ENCODE results near the gene FHOD3. TPM values are rescaled to one million over a fixed set of nuclear protein-coding genes. Genes with fewer than 3 reads are reported as not detected.
"Not testable (repeated sequence)": the region's sequence is repeated elsewhere in the genome, so short reads cannot be mapped to it uniquely, and the experiment has no call there.

The FHOD3 gene
- total RNA-seq, 1 donor from 2014 or later: not detected

GRCh38 chr18:36551274-36551673 lies 253.8 kb downstream of the FHOD3 start:
- H3K4me1 Mint-ChIP-seq (ENCODE audit: low read depth); H3K36me3 Mint-ChIP-seq (ENCODE audit: low read depth); H3K4me3 Mint-ChIP-seq; H3K27me3 Mint-ChIP-seq (ENCODE audit: insufficient read depth); H3K9me3 Mint-ChIP-seq; intact Hi-C loops (cut with micrococcal nuclease); H3K27ac Mint-ChIP-seq; DNase-seq (ENCODE audit: low spot score): not testable (repeated sequence)

GRCh38 chr18:36558234-36558633 lies 260.7 kb downstream of the FHOD3 start:
- intact Hi-C loops (cut with micrococcal nuclease): no loop called here
- H3K36me3 Mint-ChIP-seq (ENCODE audit: low read depth): no peaks in the 10 kb centered on the region
- H3K4me1 Mint-ChIP-seq (ENCODE audit: low read depth): no peaks in the 10 kb centered on the region
- H3K9me3 Mint-ChIP-seq: no peaks in the 10 kb centered on the region
- H3K27ac Mint-ChIP-seq: no peak overlapping the region
- DNase-seq (ENCODE audit: low spot score): no peak
- H3K27me3 Mint-ChIP-seq (ENCODE audit: insufficient read depth): no peaks in the 10 kb centered on the region
- H3K4me3 Mint-ChIP-seq: no peak overlapping the region

- H3K4me3 Mint-ChIP-seq: no peak overlapping the region
- no peaks in the 10 kb centered on the region for H3K36me3 Mint-ChIP-seq (ENCODE audit: low read depth)
- H3K27me3 Mint-ChIP-seq (ENCODE audit: insufficient read depth): no peaks in the 10 kb centered on the region
- H3K27ac Mint-ChIP-seq: no peak overlapping the region
- no peaks in the 10 kb centered on the region for H3K4me1 Mint-ChIP-seq (ENCODE audit: low read depth)
- intact Hi-C loops (cut with micrococcal nuclease): no loop called here
- no peaks in the 10 kb centered on the region for H3K9me3 Mint-ChIP-seq
- no peak for DNase-seq (ENCODE audit: low spot score)
Measured at GRCh38 chr18:36559149-36559857, 261.8 kb downstream of the FHOD3 start.

GRCh38 chr18:36560187-36560586 lies 262.7 kb downstream of the FHOD3 start:
- Mint-ChIP-seq H3K36me3 (ENCODE audit: low read depth) (no peaks in the 10 kb centered on the region), H3K9me3 (no peaks in the 10 kb centered on the region), H3K27me3 (ENCODE audit: insufficient read depth) (no peaks in the 10 kb centered on the region), H3K4me1 (ENCODE audit: low read depth) (no peaks in the 10 kb centered on the region), H3K4me3 (no peak overlapping the region), H3K27ac (no peak overlapping the region)
- intact Hi-C loops (cut with micrococcal nuclease): no loop called here
- no peak for DNase-seq (ENCODE audit: low spot score)

GRCh38 chr18:36561046-36561445 lies 263.5 kb downstream of the FHOD3 start:
- no peak overlapping the region for H3K4me3 Mint-ChIP-seq

GRCh38 chr18:36564841-36565240 lies 267.3 kb downstream of the FHOD3 start:
- intact Hi-C loops (cut with micrococcal nuclease): no loop called here
- no peak for DNase-seq (ENCODE audit: low spot score)
- no peaks in the 10 kb centered on the region for H3K36me3 Mint-ChIP-seq (ENCODE audit: low read depth)
- no peak overlapping the region for H3K27ac Mint-ChIP-seq
- no peaks in the 10 kb centered on the region for H3K9me3 Mint-ChIP-seq
- peaks cover 3% of the 10 kb centered on the region for H3K27me3 Mint-ChIP-seq (ENCODE audit: insufficient read depth)
- no peaks in the 10 kb centered on the region for H3K4me1 Mint-ChIP-seq (ENCODE audit: low read depth)
- H3K4me3 Mint-ChIP-seq: no peak overlapping the region

More at GRCh38 chr18:36561046-36561445, 263.5 kb downstream of the FHOD3 start:
- Mint-ChIP-seq H3K27ac (no peak overlapping the region), H3K9me3 (no peaks in the 10 kb centered on the region), H3K36me3 (ENCODE audit: low read depth) (no peaks in the 10 kb centered on the region), H3K27me3 (ENCODE audit: insufficient read depth) (no peaks in the 10 kb centered on the region), H3K4me1 (ENCODE audit: low read depth) (no peaks in the 10 kb centered on the region)
- no peak for DNase-seq (ENCODE audit: low spot score)
- intact Hi-C loops (cut with micrococcal nuclease): no loop called here

- H3K27me3 Mint-ChIP-seq (ENCODE audit: insufficient read depth): peaks cover 12% of the 10 kb centered on the region
- no peaks in the 10 kb centered on the region for H3K9me3 Mint-ChIP-seq
- intact Hi-C loops (cut with micrococcal nuclease): no loop called here
- H3K36me3 Mint-ChIP-seq (ENCODE audit: low read depth): no peaks in the 10 kb centered on the region
- no peak overlapping the region for H3K27ac Mint-ChIP-seq
- no peak overlapping the region for H3K4me3 Mint-ChIP-seq
- no peaks in the 10 kb centered on the region for H3K4me1 Mint-ChIP-seq (ENCODE audit: low read depth)
- DNase-seq (ENCODE audit: low spot score): no peak
Measured at GRCh38 chr18:36567800-36568199, 270.3 kb downstream of the FHOD3 start.

GRCh38 chr18:36568487-36568886 lies 271.0 kb downstream of the FHOD3 start:
- intact Hi-C loops (cut with micrococcal nuclease): no loop called here
- no peaks in the 10 kb centered on the region for H3K4me1 Mint-ChIP-seq (ENCODE audit: low read depth)
- H3K27me3 Mint-ChIP-seq (ENCODE audit: insufficient read depth): peaks cover 17% of the 10 kb centered on the region
- no peaks in the 10 kb centered on the region for H3K36me3 Mint-ChIP-seq (ENCODE audit: low read depth)
- no peak overlapping the region for H3K4me3 Mint-ChIP-seq
- H3K27ac Mint-ChIP-seq: no peak overlapping the region
- no peaks in the 10 kb centered on the region for H3K9me3 Mint-ChIP-seq
- DNase-seq (ENCODE audit: low spot score): no peak

- H3K36me3 Mint-ChIP-seq (ENCODE audit: low read depth): no peaks in the 10 kb centered on the region
- intact Hi-C loops (cut with micrococcal nuclease): loop anchor here (1.0 to 10.0 kb wide), 2 partner anchors 555 to 817 kb away; no protein-coding TSS in a partner anchor
- no peak for DNase-seq (ENCODE audit: low spot score)
- no peaks in the 10 kb centered on the region for H3K4me1 Mint-ChIP-seq (ENCODE audit: low read depth)
- H3K9me3 Mint-ChIP-seq: no peaks in the 10 kb centered on the region
- H3K27me3 Mint-ChIP-seq (ENCODE audit: insufficient read depth): peaks cover 16% of the 10 kb centered on the region
- no peak overlapping the region for H3K4me3 Mint-ChIP-seq
- H3K27ac Mint-ChIP-seq: no peak overlapping the region
Measured at GRCh38 chr18:36572135-36572856, 274.8 kb downstream of the FHOD3 start.

- intact Hi-C loops (cut with micrococcal nuclease): loop anchor here (10.0 kb wide), 1 partner anchor 822 kb away; no protein-coding TSS in a partner anchor
- Mint-ChIP-seq H3K27ac (no peak overlapping the region), H3K4me1 (ENCODE audit: low read depth) (no peaks in the 10 kb centered on the region), H3K4me3 (no peak overlapping the region), H3K27me3 (ENCODE audit: insufficient read depth) (peaks cover 17% of the 10 kb centered on the region), H3K9me3 (no peaks in the 10 kb centered on the region), H3K36me3 (ENCODE audit: low read depth) (no peaks in the 10 kb centered on the region)
- DNase-seq (ENCODE audit: low spot score): no peak
Measured at GRCh38 chr18:36576339-36576738, 278.8 kb downstream of the FHOD3 start.

- Mint-ChIP-seq H3K36me3 (ENCODE audit: low read depth) (no peaks in the 10 kb centered on the region), H3K27ac (no peak overlapping the region), H3K9me3 (no peaks in the 10 kb centered on the region), H3K4me3 (no peak overlapping the region), H3K4me1 (ENCODE audit: low read depth) (no peaks in the 10 kb centered on the region), H3K27me3 (ENCODE audit: insufficient read depth) (peaks cover 3% of the 10 kb centered on the region)
- DNase-seq (ENCODE audit: low spot score): no peak
- intact Hi-C loops (cut with micrococcal nuclease): loop anchor here (10.0 kb wide), 1 partner anchor 824 kb away; no protein-coding TSS in a partner anchor
Measured at GRCh38 chr18:36578871-36579710, 281.6 kb downstream of the FHOD3 start.

GRCh38 chr18:36580266-36580665 lies 282.8 kb downstream of the FHOD3 start:
- no peak for DNase-seq (ENCODE audit: low spot score)
- no peak overlapping the region for H3K4me3 Mint-ChIP-seq
- peaks cover 3% of the 10 kb centered on the region for H3K27me3 Mint-ChIP-seq (ENCODE audit: insufficient read depth)
- no peak overlapping the region for H3K27ac Mint-ChIP-seq
- H3K9me3 Mint-ChIP-seq: no peaks in the 10 kb centered on the region
- no peaks in the 10 kb centered on the region for H3K36me3 Mint-ChIP-seq (ENCODE audit: low read depth)
- no peaks in the 10 kb centered on the region for H3K4me1 Mint-ChIP-seq (ENCODE audit: low read depth)
- intact Hi-C loops (cut with micrococcal nuclease): no loop called here

Data from activated T-helper 1 cell treated with anti-CD3 and anti-CD28 coated beads, Interleukin-12 subunit alpha, Interleukin-12 subunit beta, Interleukin-2, Interleukin-4 antibody, amounts not matched to agents 30 ng/mL and 10 ng/mL and 1 ng/mL, durations not matched to agents 14 hours and 24 hours and 36 hours (primary cell).